Measurements from ENCODE around the gene PKNOX2. TPM values are rescaled to one million over a fixed set of nuclear protein-coding genes. Genes with fewer than 3 reads are reported as not detected.

PKNOX2 gene
- total RNA-seq, 6 experiments from 2014 or later: 0.09 to 0.31 (median 0.14) TPM

GRCh38 chr11:125401235-125401634, 236.7 kb downstream of the PKNOX2 start:
- Histone ChIP-seq H3K27me3 (peaks cover 0 to 4% of the 10 kb centered on the region in 2 donors), H3K36me3 (no peaks in the 10 kb centered on the region), H3K9me3 (no peaks in the 10 kb centered on the region), H3K4me1 (no peaks in the 10 kb centered on the region), H3K27ac (no peak overlapping the region), H3K4me3 (no peak overlapping the region)
- DNase-seq: no peak
- ATAC-seq: no peak
- WGBS (ENCODE audit: insufficient coverage, low coverage, low lambda C conversion rate, missing lambda C conversion rate): 56% methylated on average over 9 of the region's 12 CpGs
- intact Hi-C loops (cut with DNase I): loop anchor here in 1 of 2 donors (10.0 kb wide), 1 partner anchor 316 kb away; no protein-coding TSS in a partner anchor
- no peak for TF ChIP-seq POLR2A (IDR thresholded peaks at IDR 0.05)
- no peak for TF ChIP-seq CTCF (IDR thresholded peaks at IDR 0.05)

GRCh38 chr11:125401746-125402145, 237.2 kb downstream of the PKNOX2 start:
- no peak for DNase-seq
- WGBS (ENCODE audit: insufficient coverage, low coverage, low lambda C conversion rate, missing lambda C conversion rate): 80% methylated on average over 1 of the region's 11 CpGs
- intact Hi-C loops (cut with DNase I): loop anchor here in 1 of 2 donors (10.0 kb wide), 1 partner anchor 317 kb away; no protein-coding TSS in a partner anchor
- no peak for ATAC-seq
- H3K9me3 ChIP-seq: no peaks in the 10 kb centered on the region
- no peaks in the 10 kb centered on the region for H3K36me3 ChIP-seq
- H3K27ac ChIP-seq: no peak overlapping the region
- TF ChIP-seq POLR2A (IDR thresholded peaks at IDR 0.05) (no peak), CTCF (IDR thresholded peaks at IDR 0.05) (no peak)
- no peak overlapping the region for H3K4me3 ChIP-seq
- no peaks in the 10 kb centered on the region for H3K4me1 ChIP-seq
- H3K27me3 ChIP-seq: peaks cover 0 to 4% of the 10 kb centered on the region in 2 donors

GRCh38 chr11:125402435-125402834, 237.9 kb downstream of the PKNOX2 start:
- peaks cover 0 to 4% of the 10 kb centered on the region in 2 donors for H3K27me3 ChIP-seq
- ATAC-seq: no peak
- no peak overlapping the region for H3K4me3 ChIP-seq
- no peaks in the 10 kb centered on the region for H3K9me3 ChIP-seq
- TF ChIP-seq POLR2A (IDR thresholded peaks at IDR 0.05): no peak
- TF ChIP-seq CTCF (IDR thresholded peaks at IDR 0.05): no peak
- no peaks in the 10 kb centered on the region for H3K4me1 ChIP-seq
- intact Hi-C loops (cut with DNase I): loop anchor here in 1 of 2 donors (10.0 kb wide), 1 partner anchor 318 kb away; no protein-coding TSS in a partner anchor
- H3K36me3 ChIP-seq: no peaks in the 10 kb centered on the region
- WGBS (ENCODE audit: insufficient coverage, low coverage, low lambda C conversion rate, missing lambda C conversion rate): 18% methylated on average over 2 of the region's 2 CpGs
- H3K27ac ChIP-seq: no peak overlapping the region
- no peak for DNase-seq

- no peak for DNase-seq
Observed at GRCh38 chr11:125404157-125404810, 239.7 kb downstream of the PKNOX2 start.

More at GRCh38 chr11:125404157-125404810, 239.7 kb downstream of the PKNOX2 start:
- H3K27ac ChIP-seq: no peak overlapping the region
- WGBS (ENCODE audit: insufficient coverage, low coverage, low lambda C conversion rate, missing lambda C conversion rate): 20% methylated on average over 9 of the region's 15 CpGs
- no peaks in the 10 kb centered on the region for H3K36me3 ChIP-seq
- no peak for ATAC-seq
- H3K4me1 ChIP-seq: no peaks in the 10 kb centered on the region
- TF ChIP-seq CTCF (IDR thresholded peaks at IDR 0.05) (no peak), POLR2A (IDR thresholded peaks at IDR 0.05) (no peak)
- no peaks in the 10 kb centered on the region for H3K9me3 ChIP-seq
- peaks cover 0 to 4% of the 10 kb centered on the region in 2 donors for H3K27me3 ChIP-seq
- intact Hi-C loops (cut with DNase I): loop anchor here in 1 of 2 donors (10.0 kb wide), 1 partner anchor 319 kb away; no protein-coding TSS in a partner anchor
- no peak overlapping the region for H3K4me3 ChIP-seq
